Measurements from ENCODE around the gene IGF2BP2. TPM values are rescaled to one million over a fixed set of nuclear protein-coding genes. Genes with fewer than 3 reads are reported as not detected.

Gene IGF2BP2
- total and polyA plus RNA-seq, 7 donors: 1.1 to 5.6 (median 2.3) TPM

- ATAC-seq: no peak
- intact Hi-C loops (cut with DNase I): no loop called here
- H3K27ac ChIP-seq: no peak overlapping the region
Observed at GRCh38 chr3:185750015-185750414, 74.8 kb downstream of the IGF2BP2 start.

GRCh38 chr3:185746470-185746869 is 78.4 kb downstream of the IGF2BP2 start:
- H3K27ac ChIP-seq: no peak overlapping the region

More at GRCh38 chr3:185750015-185750414, 74.8 kb downstream of the IGF2BP2 start:
- TF ChIP-seq, protein P1, sequence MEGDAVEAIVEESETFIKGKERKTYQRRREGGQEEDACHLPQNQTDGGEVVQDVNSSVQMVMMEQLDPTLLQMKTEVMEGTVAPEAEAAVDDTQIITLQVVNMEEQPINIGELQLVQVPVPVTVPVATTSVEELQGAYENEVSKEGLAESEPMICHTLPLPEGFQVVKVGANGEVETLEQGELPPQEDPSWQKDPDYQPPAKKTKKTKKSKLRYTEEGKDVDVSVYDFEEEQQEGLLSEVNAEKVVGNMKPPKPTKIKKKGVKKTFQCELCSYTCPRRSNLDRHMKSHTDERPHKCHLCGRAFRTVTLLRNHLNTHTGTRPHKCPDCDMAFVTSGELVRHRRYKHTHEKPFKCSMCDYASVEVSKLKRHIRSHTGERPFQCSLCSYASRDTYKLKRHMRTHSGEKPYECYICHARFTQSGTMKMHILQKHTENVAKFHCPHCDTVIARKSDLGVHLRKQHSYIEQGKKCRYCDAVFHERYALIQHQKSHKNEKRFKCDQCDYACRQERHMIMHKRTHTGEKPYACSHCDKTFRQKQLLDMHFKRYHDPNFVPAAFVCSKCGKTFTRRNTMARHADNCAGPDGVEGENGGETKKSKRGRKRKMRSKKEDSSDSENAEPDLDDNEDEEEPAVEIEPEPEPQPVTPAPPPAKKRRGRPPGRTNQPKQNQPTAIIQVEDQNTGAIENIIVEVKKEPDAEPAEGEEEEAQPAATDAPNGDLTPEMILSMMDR (IDR thresholded peaks at IDR 0.05): no peak
- no peak for DNase-seq
- WGBS, 3 donors: 90 to 93% (median 91%) methylated on average over 1 of the region's 1 CpG
- no peaks in the 10 kb centered on the region for H3K36me3 ChIP-seq (ENCODE audit: insufficient read depth in 1 of 2, low read depth in 1 of 2)
- no peaks in the 10 kb centered on the region for H3K4me1 ChIP-seq
- H3K27me3 ChIP-seq (ENCODE audit: insufficient read depth in 3 of 3, low read length in 2 of 3): no peaks in the 10 kb centered on the region
- H3K4me3 ChIP-seq: no peak overlapping the region
- peaks cover 2% of the 10 kb centered on the region for H3K9me3 ChIP-seq

GRCh38 chr3:185744997-185745843 is 79.6 kb downstream of the IGF2BP2 start:
- ATAC-seq: no peak
- H3K36me3 ChIP-seq (ENCODE audit: insufficient read depth in 1 of 2, low read depth in 1 of 2): no peaks in the 10 kb centered on the region
- no peaks in the 10 kb centered on the region for H3K4me1 ChIP-seq
- DNase-seq: no peak
- 44 to 46% (median 46%) methylated on average over 12 of the region's 12 CpGs for WGBS, 3 donors
- H3K9me3 ChIP-seq: no peaks in the 10 kb centered on the region
- H3K27ac ChIP-seq: no peak overlapping the region
- intact Hi-C loops (cut with DNase I): no loop called here
- no peak overlapping the region for H3K4me3 ChIP-seq
- no peaks in the 10 kb centered on the region for H3K27me3 ChIP-seq (ENCODE audit: insufficient read depth in 3 of 3, low read length in 2 of 3)
- TF ChIP-seq, protein P1 (IDR thresholded peaks at IDR 0.05): no peak

More at GRCh38 chr3:185746470-185746869, 78.4 kb downstream of the IGF2BP2 start:
- no peak overlapping the region for H3K4me3 ChIP-seq
- no peaks in the 10 kb centered on the region for H3K36me3 ChIP-seq (ENCODE audit: insufficient read depth in 1 of 2, low read depth in 1 of 2)
- no peaks in the 10 kb centered on the region for H3K9me3 ChIP-seq
- WGBS, 3 donors: 72 to 79% (median 74%) methylated on average over 5 of the region's 5 CpGs
- no peaks in the 10 kb centered on the region for H3K27me3 ChIP-seq (ENCODE audit: insufficient read depth in 3 of 3, low read length in 2 of 3)
- ATAC-seq (no peak), DNase-seq (no peak)
- H3K4me1 ChIP-seq: no peaks in the 10 kb centered on the region
- intact Hi-C loops (cut with DNase I): no loop called here
- TF ChIP-seq, protein P1 (IDR thresholded peaks at IDR 0.05): no peak

GRCh38 chr3:185741586-185741985 is 83.3 kb downstream of the IGF2BP2 start:
- no peak overlapping the region for H3K27ac ChIP-seq
- intact Hi-C loops (cut with DNase I): no loop called here
- H3K4me1 ChIP-seq: peaks cover 2% of the 10 kb centered on the region
- DNase-seq: no peak
- H3K4me3 ChIP-seq: no peak overlapping the region
- H3K36me3 ChIP-seq (ENCODE audit: insufficient read depth in 1 of 2, low read depth in 1 of 2): no peaks in the 10 kb centered on the region
- no peak for ATAC-seq
- TF ChIP-seq, protein P1 (IDR thresholded peaks at IDR 0.05): no peak
- no peaks in the 10 kb centered on the region for H3K9me3 ChIP-seq
- WGBS, 3 donors: 83 to 89% (median 85%) methylated on average over 2 of the region's 2 CpGs
- no peaks in the 10 kb centered on the region for H3K27me3 ChIP-seq (ENCODE audit: insufficient read depth in 3 of 3, low read length in 2 of 3)
